Activated T-cell treated with anti-CD3 and anti-CD28 coated beads, Interleukin-2, amount 50 U/mL, for 24 hours (primary cell): ENCODE results near the gene PHRF1.
A peak's percentile ranks its signal among the peaks of the same experiment; 100 is the strongest.
"Not testable (repeated sequence)": the region's sequence is repeated elsewhere in the genome, so short reads cannot be mapped to it uniquely, and the experiment has no call there.

Experiments
- DNase-seq: peaks from one replicate; pipeline ENCODE4 v3.0.0-alpha.2; 2020
- H3K27ac Mint-ChIP-seq: 2 replicates; pipeline ENCODE4 v1.8.0; 2020; ENCODE audit warnings: mild to moderate bottlenecking, mixed read lengths
- H3K27me3 Mint-ChIP-seq: 2 replicates; pipeline ENCODE4 v1.8.0; 2020; ENCODE audit warnings: mixed read lengths
- H3K36me3 Mint-ChIP-seq: 2 replicates; pipeline ENCODE4 v1.8.0; 2020; ENCODE audit warnings: low read depth, mixed read lengths
- H3K4me1 Mint-ChIP-seq: 2 replicates; pipeline ENCODE4 v1.8.0; 2020; ENCODE audit warnings: low read depth, mixed read lengths
- H3K4me3 Mint-ChIP-seq: 2 replicates; pipeline ENCODE4 v1.8.0; 2020; ENCODE audit warnings: mild to moderate bottlenecking, moderate library complexity, mixed read lengths
- H3K9me3 Mint-ChIP-seq: 2 replicates; pipeline ENCODE4 v1.8.0; 2020; ENCODE audit warnings: mixed read lengths

Gene PHRF1

DNA sequence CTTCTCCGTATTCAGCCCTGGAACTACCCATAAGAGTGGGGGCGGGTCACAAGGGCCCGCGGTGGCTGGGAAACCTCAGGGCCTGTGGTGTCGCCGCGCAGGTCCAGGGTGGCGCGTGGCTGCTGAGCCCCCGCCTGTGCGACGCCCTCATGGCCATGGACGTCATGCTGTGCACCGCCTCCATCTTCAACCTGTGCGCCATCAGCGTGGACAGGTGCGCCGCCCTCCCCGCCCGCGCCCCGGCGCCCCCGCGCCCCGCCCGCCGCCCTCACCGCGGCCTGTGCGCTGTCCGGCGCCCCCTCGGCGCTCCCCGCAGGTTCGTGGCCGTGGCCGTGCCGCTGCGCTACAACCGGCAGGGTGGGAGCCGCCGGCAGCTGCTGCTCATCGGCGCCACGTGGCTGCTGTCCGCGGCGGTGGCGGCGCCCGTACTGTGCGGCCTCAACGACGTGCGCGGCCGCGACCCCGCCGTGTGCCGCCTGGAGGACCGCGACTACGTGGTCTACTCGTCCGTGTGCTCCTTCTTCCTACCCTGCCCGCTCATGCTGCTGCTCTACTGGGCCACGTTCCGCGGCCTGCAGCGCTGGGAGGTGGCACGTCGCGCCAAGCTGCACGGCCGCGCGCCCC, 63.2 kb downstream of the PHRF1 start:
- H3K27me3 Mint-ChIP-seq = peaks cover 48% of the 10 kb centered on the region
- no peak overlapping the region for H3K27ac Mint-ChIP-seq
- H3K9me3 Mint-ChIP-seq = no peaks in the 10 kb centered on the region
- H3K4me3 Mint-ChIP-seq = no peak overlapping the region
- peaks cover 8% of the 10 kb centered on the region for H3K36me3 Mint-ChIP-seq
- no peak for DNase-seq
- H3K4me1 Mint-ChIP-seq = peaks cover 19% of the 10 kb centered on the region

DNA sequence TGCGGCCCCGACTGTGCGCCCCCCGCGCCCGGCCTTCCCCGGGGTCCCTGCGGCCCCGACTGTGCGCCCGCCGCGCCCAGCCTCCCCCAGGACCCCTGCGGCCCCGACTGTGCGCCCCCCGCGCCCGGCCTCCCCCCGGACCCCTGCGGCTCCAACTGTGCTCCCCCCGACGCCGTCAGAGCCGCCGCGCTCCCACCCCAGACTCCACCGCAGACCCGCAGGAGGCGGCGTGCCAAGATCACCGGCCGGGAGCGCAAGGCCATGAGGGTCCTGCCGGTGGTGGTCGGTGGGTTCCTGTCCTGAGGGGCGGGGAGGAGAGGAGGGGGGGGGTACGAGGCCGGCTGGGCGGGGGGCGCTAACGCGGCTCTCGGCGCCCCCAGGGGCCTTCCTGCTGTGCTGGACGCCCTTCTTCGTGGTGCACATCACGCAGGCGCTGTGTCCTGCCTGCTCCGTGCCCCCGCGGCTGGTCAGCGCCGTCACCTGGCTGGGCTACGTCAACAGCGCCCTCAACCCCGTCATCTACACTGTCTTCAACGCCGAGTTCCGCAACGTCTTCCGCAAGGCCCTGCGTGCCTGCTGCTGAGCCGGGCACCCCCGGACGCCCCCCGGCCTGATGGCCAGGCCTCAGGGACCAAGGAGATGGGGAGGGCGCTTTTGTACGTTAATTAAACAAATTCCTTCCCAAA, 63.9 kb downstream of the PHRF1 start:
- H3K27me3 Mint-ChIP-seq = peaks cover 42% of the 10 kb centered on the region
- peak overlapping the region; percentile 4 for H3K4me3 Mint-ChIP-seq
- no peaks in the 10 kb centered on the region for H3K9me3 Mint-ChIP-seq
- H3K27ac Mint-ChIP-seq = peak overlapping the region; percentile 69
- peaks cover 13% of the 10 kb centered on the region for H3K36me3 Mint-ChIP-seq
- peaks cover 19% of the 10 kb centered on the region for H3K4me1 Mint-ChIP-seq
- DNase-seq = no peak

DNA sequence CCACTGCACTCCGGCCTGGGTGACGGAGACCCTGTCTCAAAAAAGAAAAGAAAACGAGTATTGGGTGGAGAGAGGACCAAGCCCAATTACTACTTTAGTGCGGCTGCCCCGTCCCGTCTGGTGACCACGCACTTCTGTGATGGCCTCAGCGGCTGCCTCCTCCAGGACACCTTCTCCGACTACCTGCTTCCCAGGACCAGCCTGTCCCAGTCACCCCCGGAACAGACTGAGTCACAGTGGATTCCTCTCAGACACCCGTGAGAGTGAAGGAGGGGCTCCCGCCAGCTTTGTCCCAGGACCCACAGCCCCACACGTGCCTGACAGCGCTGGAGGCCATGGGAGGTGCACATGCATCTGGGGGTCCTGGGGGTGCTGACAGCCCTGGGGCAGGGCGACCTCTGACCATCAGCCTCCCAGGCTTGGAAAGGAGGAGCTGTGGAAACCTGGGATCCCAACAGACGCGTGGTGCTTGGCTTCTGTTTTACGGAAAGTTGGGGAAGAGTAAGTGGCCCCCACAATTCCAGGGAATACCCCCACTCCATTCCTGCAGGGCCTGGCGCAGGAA, 65.6 kb downstream of the PHRF1 start:
- peaks cover 27% of the 10 kb centered on the region for H3K27me3 Mint-ChIP-seq
- no peak for DNase-seq
- H3K27ac Mint-ChIP-seq = no peak overlapping the region
- H3K36me3 Mint-ChIP-seq = peaks cover 26% of the 10 kb centered on the region
- H3K9me3 Mint-ChIP-seq = no peaks in the 10 kb centered on the region
- no peak overlapping the region for H3K4me3 Mint-ChIP-seq
- peaks cover 15% of the 10 kb centered on the region for H3K4me1 Mint-ChIP-seq

DNA sequence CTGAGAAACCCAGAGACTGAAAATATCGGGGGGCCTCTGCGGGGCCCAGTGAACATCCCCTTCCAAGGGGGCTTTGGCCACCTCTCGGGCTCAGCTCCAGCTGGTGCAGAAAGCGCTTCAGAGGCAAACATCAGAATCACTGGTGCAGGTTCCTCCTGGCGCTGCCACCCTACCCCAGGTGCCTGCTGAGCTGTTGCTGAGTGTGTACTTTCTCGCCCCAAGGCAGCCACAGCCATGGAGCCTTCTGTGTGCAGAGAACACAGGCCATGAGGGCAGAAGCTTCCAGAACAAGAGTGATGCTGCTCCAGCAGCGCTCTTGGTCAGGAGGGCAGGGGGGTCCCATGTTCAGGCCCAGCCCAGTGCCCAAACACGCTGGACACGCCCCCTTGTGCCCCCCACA, 67.1 kb downstream of the PHRF1 start:
- Mint-ChIP-seq H3K9me3 (no peaks in the 10 kb centered on the region), H3K27me3 (peaks cover 15% of the 10 kb centered on the region), H3K36me3 (peaks cover 31% of the 10 kb centered on the region), H3K27ac (no peak overlapping the region), H3K4me1 (peaks cover 10% of the 10 kb centered on the region), H3K4me3 (no peak overlapping the region)
- no peak for DNase-seq

DNA sequence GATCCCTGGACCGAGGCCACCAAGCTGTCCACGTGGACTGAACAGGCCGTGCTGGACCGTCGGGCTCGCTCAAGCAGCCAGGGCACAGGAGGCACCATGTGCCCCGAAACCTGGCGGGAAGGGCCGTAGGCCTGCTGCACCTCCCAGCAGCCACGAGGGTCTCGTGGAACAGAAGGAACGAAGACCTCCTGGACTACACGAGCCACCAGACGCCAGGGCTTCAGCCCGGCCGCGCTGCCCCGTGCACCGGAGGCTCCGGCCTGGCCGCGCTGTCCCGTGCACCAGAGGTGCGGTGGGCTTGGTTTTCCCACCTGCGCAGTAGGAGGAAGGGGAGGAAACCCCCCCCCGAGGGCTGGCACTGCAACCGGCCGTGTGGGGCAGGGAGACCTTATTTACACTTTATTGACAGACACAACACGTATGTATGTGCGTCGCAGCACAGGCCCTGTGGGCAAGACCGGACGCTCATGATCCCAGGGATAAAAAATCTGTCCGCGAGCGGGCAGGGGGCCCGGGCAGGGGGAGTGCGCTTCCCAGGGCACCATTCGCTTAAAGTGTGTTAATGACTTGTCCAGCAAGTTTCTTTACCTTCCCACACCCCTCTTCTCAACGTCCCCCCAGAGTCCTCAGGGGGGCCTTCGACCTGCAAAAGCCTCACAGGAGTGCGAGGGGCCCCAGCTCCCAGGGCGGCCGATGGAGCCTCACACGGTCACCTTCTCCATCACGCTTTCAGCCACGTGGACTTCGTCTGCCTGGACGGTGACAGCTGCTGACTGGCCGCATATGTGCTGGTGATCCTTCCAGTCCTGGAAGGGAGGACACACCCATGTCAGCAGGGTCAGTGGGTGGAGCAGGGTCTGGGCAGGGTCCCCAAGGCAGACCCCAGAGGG, 67.8 kb downstream of the PHRF1 start:
- H3K36me3 Mint-ChIP-seq = peaks cover 37% of the 10 kb centered on the region
- peaks cover 5% of the 10 kb centered on the region for H3K4me1 Mint-ChIP-seq
- no peak overlapping the region for H3K4me3 Mint-ChIP-seq
- peaks cover 8% of the 10 kb centered on the region for H3K27me3 Mint-ChIP-seq
- no peaks in the 10 kb centered on the region for H3K9me3 Mint-ChIP-seq
- no peak overlapping the region for H3K27ac Mint-ChIP-seq
- DNase-seq = no peak

DNA sequence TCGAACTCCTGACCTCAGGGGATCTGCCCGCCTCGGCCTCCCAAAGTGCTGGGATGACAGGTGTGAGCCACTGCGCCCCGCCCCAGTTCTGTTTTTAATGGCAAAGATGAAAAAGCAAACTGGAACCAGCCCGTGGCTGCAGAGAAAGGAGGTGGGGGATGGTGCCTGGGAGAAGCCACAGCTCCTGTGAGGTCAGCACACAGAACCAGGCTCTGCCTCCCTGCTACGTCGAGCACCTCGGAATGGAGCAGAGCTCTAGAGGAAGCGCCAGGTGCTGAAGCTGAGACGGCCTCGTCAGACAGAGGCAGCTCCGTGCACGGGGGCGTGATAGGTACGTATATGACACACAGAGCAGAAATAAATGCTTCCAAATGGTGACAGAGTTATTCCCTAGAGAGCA, 69.3 kb downstream of the PHRF1 start:
- Mint-ChIP-seq H3K4me3 (no peak overlapping the region), H3K4me1 (peaks cover 2% of the 10 kb centered on the region), H3K9me3 (no peaks in the 10 kb centered on the region), H3K27me3 (peaks cover under 1% of the 10 kb centered on the region), H3K36me3 (peaks cover 47% of the 10 kb centered on the region), H3K27ac (peak overlapping the region; percentile 23)
- DNase-seq = no peak

DNA sequence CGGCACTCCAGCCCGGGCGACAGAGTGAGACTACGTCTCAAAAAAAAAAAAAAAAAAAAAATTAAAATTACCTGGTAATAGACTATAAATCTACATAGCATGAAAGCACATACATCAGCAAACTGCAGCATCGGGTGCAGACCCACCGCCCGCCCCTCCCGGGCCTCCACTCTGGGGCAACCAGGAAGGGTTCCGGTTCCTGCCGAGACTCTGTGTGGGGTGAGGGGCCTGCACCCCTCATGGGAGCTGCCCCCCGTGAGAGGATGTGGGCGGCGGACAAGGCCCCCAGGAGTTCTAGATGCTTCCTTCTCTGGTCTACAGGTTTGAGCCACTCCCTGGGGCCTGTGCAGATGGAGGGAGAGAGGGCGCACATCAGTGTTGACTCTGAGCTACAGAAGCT, 69.9 kb downstream of the PHRF1 start:
- H3K9me3 Mint-ChIP-seq = no peaks in the 10 kb centered on the region
- no peaks in the 10 kb centered on the region for H3K27me3 Mint-ChIP-seq
- H3K4me1 Mint-ChIP-seq = peaks cover 2% of the 10 kb centered on the region
- H3K36me3 Mint-ChIP-seq = peaks cover 49% of the 10 kb centered on the region
- DNase-seq = no peak
- H3K4me3 Mint-ChIP-seq = no peak overlapping the region
- H3K27ac Mint-ChIP-seq = no peak overlapping the region

DNA sequence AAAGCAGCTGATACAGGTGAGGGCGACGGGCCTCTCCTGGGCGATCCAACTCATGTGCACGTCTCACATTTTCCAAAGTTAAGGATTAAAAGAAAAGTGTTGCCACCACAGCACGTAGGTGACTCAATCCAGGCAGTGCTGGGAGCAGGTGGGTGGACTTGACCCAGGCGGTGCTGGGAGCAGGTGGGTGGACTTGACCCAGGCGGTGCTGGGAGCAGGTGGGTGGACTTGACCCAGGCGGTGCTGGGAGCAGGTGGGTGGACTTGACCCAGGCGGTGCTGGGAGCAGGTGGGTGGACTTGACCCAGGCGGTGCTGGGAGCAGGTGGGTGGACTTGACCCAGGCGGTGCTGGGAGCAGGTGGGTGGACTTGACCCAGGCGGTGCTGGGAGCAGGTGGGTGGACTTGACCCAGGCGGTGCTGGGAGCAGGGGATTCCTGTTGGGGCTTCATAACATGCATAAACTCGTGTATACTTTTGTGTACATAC, 71.4 kb downstream of the PHRF1 start:
- H3K27me3 Mint-ChIP-seq, H3K4me1 Mint-ChIP-seq, H3K9me3 Mint-ChIP-seq, H3K4me3 Mint-ChIP-seq, DNase-seq: not testable (repeated sequence)
- Mint-ChIP-seq H3K36me3 (peaks cover 60% of the 10 kb centered on the region), H3K27ac (peak overlapping the region; percentile 64)

DNA sequence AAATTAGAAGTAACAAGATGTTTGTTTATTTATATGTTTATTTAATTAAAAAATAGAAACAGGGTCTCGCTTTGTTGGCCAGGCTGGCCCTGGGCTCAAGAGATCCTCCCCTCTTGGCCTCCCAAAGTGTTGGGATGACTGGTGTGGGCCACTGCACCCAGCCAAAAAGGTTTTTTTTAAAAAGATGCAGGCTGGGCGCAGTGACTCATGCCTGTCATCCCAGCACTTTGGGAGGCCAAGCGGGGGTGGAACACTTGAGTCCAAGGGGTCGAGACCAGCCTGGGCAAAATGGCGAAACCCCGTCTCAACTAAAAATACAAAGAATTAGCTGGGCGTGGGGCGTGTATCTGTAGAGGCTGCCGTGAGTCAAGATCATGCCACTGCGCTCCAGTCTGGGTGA, 74.2 kb downstream of the PHRF1 start:
- Mint-ChIP-seq H3K4me3 (no peak overlapping the region), H3K36me3 (peaks cover 68% of the 10 kb centered on the region), H3K27ac (no peak overlapping the region), H3K27me3 (no peaks in the 10 kb centered on the region), H3K9me3 (no peaks in the 10 kb centered on the region), H3K4me1 (peaks cover 2% of the 10 kb centered on the region)
- DNase-seq = no peak

DNA sequence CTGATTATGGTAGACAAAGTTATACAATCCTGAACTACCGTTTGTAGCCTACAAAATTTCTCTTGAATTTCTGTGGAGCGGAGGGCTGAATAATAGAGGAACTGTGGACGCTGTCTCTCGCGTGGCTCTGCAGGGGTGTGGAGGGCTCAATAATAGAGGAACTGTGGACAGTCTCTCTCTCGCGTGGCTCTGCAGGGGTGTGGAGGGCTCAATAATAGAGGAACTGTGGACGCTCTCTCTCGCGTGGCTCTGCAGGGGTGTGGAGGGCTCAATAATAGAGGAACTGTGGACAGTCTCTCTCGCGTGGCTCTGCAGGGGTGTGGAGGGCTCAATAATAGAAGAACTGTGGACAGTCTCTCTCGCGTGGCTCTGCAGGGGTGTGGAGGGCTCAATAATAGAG, 76.9 kb downstream of the PHRF1 start:
- not testable (repeated sequence) for H3K4me3 Mint-ChIP-seq, H3K4me1 Mint-ChIP-seq, H3K9me3 Mint-ChIP-seq, DNase-seq, H3K27me3 Mint-ChIP-seq, H3K27ac Mint-ChIP-seq
- peaks cover 67% of the 10 kb centered on the region for H3K36me3 Mint-ChIP-seq

DNA sequence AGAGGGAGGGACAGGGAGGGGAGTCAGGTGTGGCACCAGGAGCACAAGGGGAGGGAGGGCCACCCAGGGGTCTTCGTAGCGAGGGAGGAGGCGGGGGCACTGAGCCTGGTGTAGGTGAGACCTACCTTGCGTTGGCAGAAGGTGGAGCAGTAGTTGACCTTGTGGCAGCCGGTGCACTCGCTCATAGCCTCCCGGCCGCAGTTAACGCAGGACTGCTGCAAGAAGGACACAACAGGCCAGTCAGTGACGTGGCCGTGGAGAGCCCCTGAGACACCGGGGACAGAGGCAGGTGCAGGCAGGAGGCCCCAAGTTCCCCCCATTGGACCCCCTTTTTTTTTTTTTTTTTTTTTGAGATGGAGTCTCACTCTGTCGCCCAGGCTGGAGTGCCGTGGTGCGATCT, 77.6 kb downstream of the PHRF1 start:
- no peaks in the 10 kb centered on the region for H3K4me1 Mint-ChIP-seq
- H3K36me3 Mint-ChIP-seq = peaks cover 69% of the 10 kb centered on the region
- H3K27me3 Mint-ChIP-seq = no peaks in the 10 kb centered on the region
- H3K27ac Mint-ChIP-seq = no peak overlapping the region
- no peaks in the 10 kb centered on the region for H3K9me3 Mint-ChIP-seq
- no peak overlapping the region for H3K4me3 Mint-ChIP-seq
- DNase-seq = no peak

DNA sequence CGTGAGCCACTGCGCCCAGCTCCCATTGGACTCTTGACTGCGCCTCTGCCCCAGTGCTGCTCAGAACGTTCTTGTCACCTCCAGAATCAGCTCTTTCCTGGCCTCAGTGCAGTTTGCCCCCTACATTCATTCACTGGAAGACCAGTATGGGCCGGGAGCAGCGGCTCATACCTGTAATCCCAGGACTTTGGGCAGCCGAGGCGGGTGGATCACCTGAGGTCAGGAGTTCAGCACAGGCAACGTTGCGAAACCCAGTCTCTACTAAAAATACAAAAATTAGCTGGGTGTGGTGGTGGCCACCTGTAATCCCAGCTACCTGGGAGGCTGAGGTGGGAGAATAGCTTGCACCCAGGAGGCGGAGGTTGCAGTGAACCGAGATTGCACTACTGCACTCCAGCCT, 78.2 kb downstream of the PHRF1 start:
- not testable (repeated sequence) for H3K27me3 Mint-ChIP-seq, H3K4me1 Mint-ChIP-seq, H3K27ac Mint-ChIP-seq, DNase-seq, H3K9me3 Mint-ChIP-seq, H3K4me3 Mint-ChIP-seq
- H3K36me3 Mint-ChIP-seq = peaks cover 68% of the 10 kb centered on the region

DNA sequence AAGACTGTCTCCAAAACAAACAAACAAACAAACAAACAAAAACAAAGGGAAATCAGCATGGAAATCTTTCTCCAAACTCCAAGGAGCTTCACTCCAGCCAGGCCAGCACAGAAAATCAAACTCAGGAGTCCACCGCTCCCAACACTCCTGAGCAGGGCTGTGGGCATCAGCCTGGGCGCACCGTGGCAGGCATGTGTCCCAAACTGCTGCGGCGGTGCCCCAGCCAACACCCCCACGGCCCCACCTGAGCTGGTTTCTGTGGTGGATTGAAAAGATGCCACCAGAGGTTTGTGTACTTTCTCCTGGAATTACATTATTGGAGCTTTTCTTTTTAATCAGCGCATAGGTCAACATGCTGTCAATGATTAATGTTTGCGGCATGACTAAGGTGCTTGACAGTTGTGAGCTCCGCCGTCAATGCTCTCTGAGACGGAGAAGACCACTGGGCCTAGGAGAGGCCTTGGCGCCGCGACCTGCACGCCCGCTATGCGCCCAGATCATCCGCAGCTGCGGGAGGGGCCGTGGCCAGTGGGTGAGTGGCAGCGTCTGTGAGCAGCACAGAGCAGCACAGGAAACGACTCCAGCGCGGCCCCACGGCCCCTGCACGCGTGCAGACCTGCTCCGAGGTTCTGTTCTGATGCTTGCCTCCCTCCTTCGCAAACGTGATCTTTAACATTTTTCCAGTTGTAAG, 78.9 kb downstream of the PHRF1 start:
- no peak for DNase-seq
- no peaks in the 10 kb centered on the region for H3K4me1 Mint-ChIP-seq
- no peaks in the 10 kb centered on the region for H3K9me3 Mint-ChIP-seq
- H3K4me3 Mint-ChIP-seq = no peak overlapping the region
- H3K36me3 Mint-ChIP-seq = peaks cover 69% of the 10 kb centered on the region
- no peak overlapping the region for H3K27ac Mint-ChIP-seq
- H3K27me3 Mint-ChIP-seq = no peaks in the 10 kb centered on the region

DNA sequence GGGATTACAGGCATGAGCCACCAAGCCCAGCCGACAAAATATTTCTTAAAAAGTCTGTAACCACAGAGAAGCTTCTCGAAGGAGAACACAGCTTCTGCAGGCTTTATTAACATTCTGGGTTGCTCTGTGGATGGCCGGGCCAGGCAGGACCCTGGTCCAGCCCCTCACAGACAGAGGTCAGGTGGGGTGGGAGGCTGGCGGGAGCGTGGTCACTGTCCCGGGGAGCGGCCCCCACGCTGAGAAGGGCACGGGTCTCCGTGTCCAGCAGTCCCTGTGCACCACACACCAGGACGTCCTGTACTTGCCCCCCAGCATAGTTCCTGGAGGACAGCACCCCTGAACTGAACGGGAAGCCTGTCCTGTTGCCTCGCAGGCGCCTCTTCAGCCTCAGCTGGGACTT, 80.2 kb downstream of the PHRF1 start:
- Mint-ChIP-seq H3K27ac (no peak overlapping the region), H3K27me3 (no peaks in the 10 kb centered on the region), H3K4me1 (no peaks in the 10 kb centered on the region), H3K4me3 (no peak overlapping the region), H3K36me3 (peaks cover 71% of the 10 kb centered on the region), H3K9me3 (no peaks in the 10 kb centered on the region)
- DNase-seq = no peak
